GM12878 (cell line): ENCODE measurements around the gene S1PR4. TPM values are rescaled to one million over a fixed set of nuclear protein-coding genes. Genes with fewer than 3 reads are reported as not detected.

Source experiments
- ATAC-seq: fragments of 200-7000 bp; cut with Tn5 transposase; 3 replicates; pipeline ENCODE4 v1.9.1; 2020; ENCODE audit warnings: mild to moderate bottlenecking, moderate library complexity
- BruUV-seq: library from RNA; stranded (reverse); fragments of 400-500 nt; replicated peaks from 2 replicates; lab custom pipeline; 2021; lab: Mats Ljungman, UMichigan
- CTCF ChIA-PET: fragments of 300-600 bp; sonication (Branson Sonifier 250); formaldehyde crosslinking; extraction: SDS; loops from one replicate; lab custom pipeline; 2021; ENCODE audit warnings: inconsistent platforms; lab: Yijun Ruan, JAX
- POLR2A ChIA-PET: fragments of 350-600 bp; formaldehyde crosslinking; extraction: SDS; loops from one replicate; lab custom pipeline; 2021; ENCODE audit warnings: inconsistent platforms; lab: Charles Lee
- RAD21 ChIA-PET: fragments of 300-600 bp; sonication (Branson Sonifier 250); formaldehyde crosslinking; loops from one replicate; lab custom pipeline; 2023; ENCODE audit warnings: antibody characterized with exemption; ENCODE audit not compliant: unreplicated experiment; lab: Charles Lee
- SMC1A ChIA-PET: fragments of 300-600 bp; sonication (Branson Sonifier 250); formaldehyde crosslinking; loops from one replicate; lab custom pipeline; 2023; ENCODE audit not compliant: unreplicated experiment, uncharacterized antibody; lab: Charles Lee
- DNase-seq: peaks from one replicate; pipeline ENCODE4 v3.0.0-alpha.2; 2011; ENCODE audit warnings: low read depth, low spot score
- FAIRE-seq: peaks from 3 replicates; lab custom pipeline; 2011; peaks lifted over from hg19 to GRCh38; lab: Jason Lieb, UNC
- H2AFZ ChIP-seq: 2 replicates; pipeline ENCODE4 v1.6.0; 2011; ENCODE audit warnings: low read depth, low read length, control low read depth; ENCODE audit not compliant: control insufficient read depth
- H3K27ac ChIP-seq: 2 replicates; pipeline ENCODE4 v1.5.1; 2011; ENCODE audit warnings: control low read depth; ENCODE audit not compliant: control insufficient read depth, insufficient read depth
- H3K27me3 ChIP-seq, 2 experiments: replicated peaks in 1 of 2; 2 replicates each; pipeline versions ENCODE4 v1.6.0 to v1.6.1; 2011; ENCODE audit warnings: low read length in 1 of 2; ENCODE audit not compliant: control insufficient read depth in 2 of 2, insufficient read depth in 2 of 2
- H3K36me3 ChIP-seq, 2 experiments: 2 replicates each; pipeline ENCODE4 v1.5.1; 2011; ENCODE audit warnings: low read length in 1 of 2; ENCODE audit not compliant: control insufficient read depth in 2 of 2, insufficient read depth in 2 of 2
- H3K4me1 ChIP-seq: 2 replicates; pipeline ENCODE4 v1.6.1; 2011; ENCODE audit warnings: mild to moderate bottlenecking, low read length, moderate library complexity, mixed read lengths; ENCODE audit not compliant: control insufficient read depth, insufficient read depth
- H3K4me2 ChIP-seq: 2 replicates; pipeline ENCODE4 v1.6.0; 2011; ENCODE audit warnings: control low read depth; ENCODE audit not compliant: control insufficient read depth, insufficient read depth
- H3K4me3 ChIP-seq: fragments of 200-600 bp; sonication (generic); 2 replicates; pipeline ENCODE4 v1.5.1; 2016
- H3K79me2 ChIP-seq: 2 replicates; pipeline ENCODE4 v1.6.0; 2011; ENCODE audit warnings: low read length; ENCODE audit not compliant: control insufficient read depth, insufficient read depth
- H3K9ac ChIP-seq: 2 replicates; pipeline ENCODE4 v1.8.0; 2011; ENCODE audit warnings: low read length, control low read depth, mixed read lengths; ENCODE audit not compliant: control insufficient read depth, insufficient read depth
- H3K9me3 ChIP-seq: replicated peaks from 3 replicates; pipeline ENCODE4 v1.5.1; 2011; ENCODE audit warnings: mild to moderate bottlenecking, low read length; ENCODE audit not compliant: control insufficient read depth, insufficient read depth
- H4K20me1 ChIP-seq: 2 replicates; pipeline ENCODE4 v1.6.0; 2011; ENCODE audit not compliant: control insufficient read depth, insufficient read depth
- ASH2L ChIP-seq: fragments of 300-600, 200-600 bp; sonication (generic); IDR thresholded peaks from 2 replicates; pipeline ENCODE4 v1.6.1; 2017; ENCODE audit warnings: low read depth, mild to moderate bottlenecking, borderline replicate concordance
- GABPA ChIP-seq: IDR thresholded peaks from 2 replicates; pipeline ENCODE4 v1.6.1; 2014; ENCODE audit warnings: antibody characterized with exemption, low read depth, mild to moderate bottlenecking, inconsistent platforms
- NFXL1 ChIP-seq: fragments of 450-650 bp; IDR thresholded peaks from 2 replicates; pipeline ENCODE4 v1.6.1; 2017; ENCODE audit warnings: antibody characterized with exemption, mild to moderate bottlenecking, borderline replicate concordance
- NRF1 ChIP-seq: conservative IDR thresholded peaks from 2 replicates; pipeline ENCODE4 v1.6.1; 2011; ENCODE audit warnings: mild to moderate bottlenecking, low read depth, low read length, improper control_type of control experiment
- RAD21 ChIP-seq: IDR thresholded peaks from 2 replicates; pipeline ENCODE4 v1.6.1; 2011; ENCODE audit warnings: mild to moderate bottlenecking, low read depth, low read length, moderate library complexity; ENCODE audit not compliant: insufficient read depth
- RELA ChIP-seq: fragments of 450-650 bp; IDR thresholded peaks from 2 replicates; pipeline ENCODE4 v1.8.0; 2014; ENCODE audit warnings: borderline replicate concordance; ENCODE audit not compliant: partially characterized antibody
- SREBF2 ChIP-seq: IDR thresholded peaks from 2 replicates; pipeline ENCODE4 v1.6.1; 2012; ENCODE audit warnings: mild to moderate bottlenecking, low read length
- WGBS: methylation state at CpG from one replicate; pipeline ENCODE4 v1.1.6; 2016; ENCODE audit warnings: low lambda C conversion rate; ENCODE audit not compliant: insufficient replicate concordance, insufficient coverage; ENCODE audit errors: missing lambda C conversion rate; 5-methylcytosine and 5-hydroxymethylcytosine counted together
- in situ Hi-C: fragments of 300-500 bp; cut with MboI; formaldehyde crosslinking; loops from 9 replicates; pipeline ENCODE4 v1.14.3; 2018; ENCODE audit warnings: mixed read lengths
- intact Hi-C: fragments of 100-400 bp; cut with micrococcal nuclease; formaldehyde crosslinking; loops from one replicate; pipeline ENCODE4 v1.14.2; 2022; ENCODE audit not compliant: unreplicated experiment
- polyA plus RNA-seq, 11 experiments: library from polyadenylated mRNA; depleted of rRNA in 4 of 11; unstranded in 6 of 11; stranded (reverse) in 5 of 11; fragments of >200 nt; fragmentation: Nextera tagmentation in 4 of 11; fragmentation: Illumina TruSeq in 1 of 11; extraction: Ambion mirVana in 4 of 11; extraction: Trizol in 1 of 11; gene quantifications; 1 replicate in 1 of 11; 2 replicates in 10 of 11; pipeline versions ENCODE4 v1.2.1 to v1.2.3, GENCODE V29; 2011 to 2016; ENCODE audit warnings: inconsistent platforms in 2 of 11, missing spikeins in 2 of 11, low read depth in 1 of 11
- total RNA-seq, 4 experiments: library from RNA; depleted of rRNA in 3 of 4; stranded (reverse); fragments of >200 nt in 3 of 4; fragmentation: Illumina TruSeq in 1 of 4; extraction: Trizol in 1 of 4; gene quantifications; 2 replicates each; pipeline versions ENCODE4 v1.2.1 to v1.2.3, GENCODE V29; 2013 to 2021
- TF ChIP-seq, protein P1 (sequence below): fragments of 450-650 bp; IDR thresholded peaks from 2 replicates; pipeline ENCODE4 v1.6.1; 2014; ENCODE audit warnings: mild to moderate bottlenecking
- TF ChIP-seq, protein P2 (sequence below), 3 experiments: IDR thresholded peaks in 2 of 3; conservative IDR thresholded peaks in 1 of 3; 2 replicates each; pipeline ENCODE4 v1.5.1; 2011; ENCODE audit warnings: low read depth in 3 of 3, low read length in 3 of 3, mild to moderate bottlenecking in 3 of 3, control low read depth in 2 of 3, moderate library complexity in 2 of 3, inconsistent platforms in 1 of 3, mixed read lengths in 1 of 3; ENCODE audit not compliant: control insufficient read depth in 2 of 3, insufficient read depth in 1 of 3; ENCODE audit errors: extremely low read depth in 1 of 3
- TF ChIP-seq, protein P3 (sequence below): IDR thresholded peaks from 2 replicates; pipeline ENCODE4 v1.6.1; 2011; ENCODE audit warnings: mild to moderate bottlenecking, low read depth, low read length, moderate library complexity; ENCODE audit not compliant: insufficient replicate concordance
- TF ChIP-seq, protein P4 (sequence below): fragments of 450-650 bp; IDR thresholded peaks from 2 replicates; pipeline ENCODE4 v1.6.1; 2017; ENCODE audit warnings: low read depth, mild to moderate bottlenecking, moderate library complexity
- TF ChIP-seq, protein P5 (sequence below): fragments of 150-350 bp; IDR thresholded peaks from 2 replicates; pipeline ENCODE4 v1.6.1; 2014; ENCODE audit warnings: mild to moderate bottlenecking, low read depth, low read length
- TF ChIP-seq, protein P6 (sequence below): IDR thresholded peaks from 2 replicates; pipeline ENCODE4 v1.6.1; 2012; ENCODE audit warnings: low read depth, low read length, improper control_type of control experiment

The S1PR4 gene
- total and polyA plus RNA-seq, 10 of the 15 experiments (the other 5 are each of a cell fraction or from before 2014, with no cell fraction given) = 0.19 to 57.7 (median 32.4) TPM; not detected in 1

DNA sequence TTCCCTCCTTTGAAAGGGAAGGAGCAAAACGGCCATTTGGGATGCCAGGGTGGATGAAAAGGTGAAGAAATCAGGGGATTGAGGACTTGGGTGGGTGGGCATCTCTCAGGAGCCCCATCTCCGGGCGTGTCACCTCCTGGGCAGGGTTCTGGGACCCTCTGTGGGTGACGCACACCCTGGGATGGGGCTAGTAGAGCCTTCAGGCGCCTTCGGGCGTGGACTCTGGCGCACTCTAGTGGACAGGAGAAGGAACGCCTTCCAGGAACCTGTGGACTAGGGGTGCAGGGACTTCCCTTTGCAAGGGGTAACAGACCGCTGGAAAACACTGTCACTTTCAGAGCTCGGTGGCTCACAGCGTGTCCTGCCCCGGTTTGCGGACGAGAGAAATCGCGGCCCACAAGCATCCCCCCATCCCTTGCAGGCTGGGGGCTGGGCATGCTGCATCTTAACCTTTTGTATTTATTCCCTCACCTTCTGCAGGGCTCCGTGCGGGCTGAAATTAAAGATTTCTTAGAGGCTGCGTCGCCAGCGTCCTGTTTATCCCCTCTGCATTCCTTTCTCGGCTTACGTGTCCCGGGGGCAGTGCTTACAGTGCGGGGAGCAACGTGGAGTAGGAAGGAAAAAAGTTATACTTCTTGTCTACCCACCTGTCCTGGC is 15.2 kb upstream of the S1PR4 start:
- Histone ChIP-seq H3K79me2 (no peaks in the 10 kb centered on the region), H3K9me3 (no peaks in the 10 kb centered on the region; the same call in 2 of the 3 replicates), H3K4me2 (no peak overlapping the region), H3K4me1 (no peaks in the 10 kb centered on the region), H3K36me3 (peaks cover 0 to 3% of the 10 kb centered on the region in 2 experiments; a peak in 3 of 4 replicates), H3K27ac (no peak overlapping the region), H3K9ac (no peak overlapping the region), H2AFZ (no peak overlapping the region), H3K4me3 (no peak overlapping the region), H3K27me3 (no peaks in the 10 kb centered on the region), H4K20me1 (no peaks in the 10 kb centered on the region)
- peak; percentile 90 for FAIRE-seq
- ChIA-PET RAD21 (interaction anchor here (1.1 to 1.5 kb wide), 2 partner anchors 31 to 35 kb away, joined by 4 to 7 read pairs; no protein-coding TSS in a partner anchor), SMC1A (interaction anchor here (0.9 to 1.0 kb wide), 2 partner anchors 60 to 88 kb away, joined by 3 read pairs; no protein-coding TSS in a partner anchor), CTCF (interaction anchor here (0.6 to 4.1 kb wide), 12 partner anchors 17 to 211 kb away, joined by 3 to 35 read pairs (median 4); no protein-coding TSS in a partner anchor), POLR2A (no interaction called here)
- no TSS peak for BruUV-seq
- peak; percentile 99 for ATAC-seq
- 14% methylated on average over 27 of the region's 27 CpGs for WGBS
- no peak for DNase-seq
- intact Hi-C loops = loop anchor here (1.0 to 2.0 kb wide), 4 partner anchors 17 to 201 kb away; no protein-coding TSS in a partner anchor
- in situ Hi-C loops = loop anchor here (5.0 kb wide), 2 partner anchors 86 to 206 kb away; no protein-coding TSS in a partner anchor
- TF ChIP-seq, protein P1, sequence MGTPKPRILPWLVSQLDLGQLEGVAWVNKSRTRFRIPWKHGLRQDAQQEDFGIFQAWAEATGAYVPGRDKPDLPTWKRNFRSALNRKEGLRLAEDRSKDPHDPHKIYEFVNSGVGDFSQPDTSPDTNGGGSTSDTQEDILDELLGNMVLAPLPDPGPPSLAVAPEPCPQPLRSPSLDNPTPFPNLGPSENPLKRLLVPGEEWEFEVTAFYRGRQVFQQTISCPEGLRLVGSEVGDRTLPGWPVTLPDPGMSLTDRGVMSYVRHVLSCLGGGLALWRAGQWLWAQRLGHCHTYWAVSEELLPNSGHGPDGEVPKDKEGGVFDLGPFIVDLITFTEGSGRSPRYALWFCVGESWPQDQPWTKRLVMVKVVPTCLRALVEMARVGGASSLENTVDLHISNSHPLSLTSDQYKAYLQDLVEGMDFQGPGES = no peak
- TF ChIP-seq, protein P2, sequence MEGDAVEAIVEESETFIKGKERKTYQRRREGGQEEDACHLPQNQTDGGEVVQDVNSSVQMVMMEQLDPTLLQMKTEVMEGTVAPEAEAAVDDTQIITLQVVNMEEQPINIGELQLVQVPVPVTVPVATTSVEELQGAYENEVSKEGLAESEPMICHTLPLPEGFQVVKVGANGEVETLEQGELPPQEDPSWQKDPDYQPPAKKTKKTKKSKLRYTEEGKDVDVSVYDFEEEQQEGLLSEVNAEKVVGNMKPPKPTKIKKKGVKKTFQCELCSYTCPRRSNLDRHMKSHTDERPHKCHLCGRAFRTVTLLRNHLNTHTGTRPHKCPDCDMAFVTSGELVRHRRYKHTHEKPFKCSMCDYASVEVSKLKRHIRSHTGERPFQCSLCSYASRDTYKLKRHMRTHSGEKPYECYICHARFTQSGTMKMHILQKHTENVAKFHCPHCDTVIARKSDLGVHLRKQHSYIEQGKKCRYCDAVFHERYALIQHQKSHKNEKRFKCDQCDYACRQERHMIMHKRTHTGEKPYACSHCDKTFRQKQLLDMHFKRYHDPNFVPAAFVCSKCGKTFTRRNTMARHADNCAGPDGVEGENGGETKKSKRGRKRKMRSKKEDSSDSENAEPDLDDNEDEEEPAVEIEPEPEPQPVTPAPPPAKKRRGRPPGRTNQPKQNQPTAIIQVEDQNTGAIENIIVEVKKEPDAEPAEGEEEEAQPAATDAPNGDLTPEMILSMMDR (IDR thresholded peaks at IDR 0.05 in 2 of 3, conservative IDR thresholded peaks at IDR 0.05 in 1 of 3; ENCODE audit: control insufficient read depth in 2 of 3, extremely low read depth in 1 of 3, insufficient read depth in 1 of 3, low read depth in 3 of 3, low read length in 3 of 3) = peak; percentile 95 to 99 (median 98); a peak in 5 of 6 replicates
- TF ChIP-seq SREBF2 = no peak
- no peak for TF ChIP-seq RELA
- TF ChIP-seq, protein P3, sequence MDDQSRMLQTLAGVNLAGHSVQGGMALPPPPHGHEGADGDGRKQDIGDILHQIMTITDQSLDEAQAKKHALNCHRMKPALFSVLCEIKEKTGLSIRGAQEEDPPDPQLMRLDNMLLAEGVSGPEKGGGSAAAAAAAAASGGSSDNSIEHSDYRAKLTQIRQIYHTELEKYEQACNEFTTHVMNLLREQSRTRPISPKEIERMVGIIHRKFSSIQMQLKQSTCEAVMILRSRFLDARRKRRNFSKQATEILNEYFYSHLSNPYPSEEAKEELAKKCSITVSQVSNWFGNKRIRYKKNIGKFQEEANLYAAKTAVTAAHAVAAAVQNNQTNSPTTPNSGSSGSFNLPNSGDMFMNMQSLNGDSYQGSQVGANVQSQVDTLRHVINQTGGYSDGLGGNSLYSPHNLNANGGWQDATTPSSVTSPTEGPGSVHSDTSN = no peak
- TF ChIP-seq, protein P4, sequence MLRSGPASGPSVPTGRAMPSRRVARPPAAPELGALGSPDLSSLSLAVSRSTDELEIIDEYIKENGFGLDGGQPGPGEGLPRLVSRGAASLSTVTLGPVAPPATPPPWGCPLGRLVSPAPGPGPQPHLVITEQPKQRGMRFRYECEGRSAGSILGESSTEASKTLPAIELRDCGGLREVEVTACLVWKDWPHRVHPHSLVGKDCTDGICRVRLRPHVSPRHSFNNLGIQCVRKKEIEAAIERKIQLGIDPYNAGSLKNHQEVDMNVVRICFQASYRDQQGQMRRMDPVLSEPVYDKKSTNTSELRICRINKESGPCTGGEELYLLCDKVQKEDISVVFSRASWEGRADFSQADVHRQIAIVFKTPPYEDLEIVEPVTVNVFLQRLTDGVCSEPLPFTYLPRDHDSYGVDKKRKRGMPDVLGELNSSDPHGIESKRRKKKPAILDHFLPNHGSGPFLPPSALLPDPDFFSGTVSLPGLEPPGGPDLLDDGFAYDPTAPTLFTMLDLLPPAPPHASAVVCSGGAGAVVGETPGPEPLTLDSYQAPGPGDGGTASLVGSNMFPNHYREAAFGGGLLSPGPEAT = no peak
- no peak for TF ChIP-seq GABPA
- TF ChIP-seq NRF1 = no peak
- TF ChIP-seq ASH2L = no peak
- TF ChIP-seq, protein P5, sequence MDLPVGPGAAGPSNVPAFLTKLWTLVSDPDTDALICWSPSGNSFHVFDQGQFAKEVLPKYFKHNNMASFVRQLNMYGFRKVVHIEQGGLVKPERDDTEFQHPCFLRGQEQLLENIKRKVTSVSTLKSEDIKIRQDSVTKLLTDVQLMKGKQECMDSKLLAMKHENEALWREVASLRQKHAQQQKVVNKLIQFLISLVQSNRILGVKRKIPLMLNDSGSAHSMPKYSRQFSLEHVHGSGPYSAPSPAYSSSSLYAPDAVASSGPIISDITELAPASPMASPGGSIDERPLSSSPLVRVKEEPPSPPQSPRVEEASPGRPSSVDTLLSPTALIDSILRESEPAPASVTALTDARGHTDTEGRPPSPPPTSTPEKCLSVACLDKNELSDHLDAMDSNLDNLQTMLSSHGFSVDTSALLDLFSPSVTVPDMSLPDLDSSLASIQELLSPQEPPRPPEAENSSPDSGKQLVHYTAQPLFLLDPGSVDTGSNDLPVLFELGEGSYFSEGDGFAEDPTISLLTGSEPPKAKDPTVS = no peak
- TF ChIP-seq, protein P6, sequence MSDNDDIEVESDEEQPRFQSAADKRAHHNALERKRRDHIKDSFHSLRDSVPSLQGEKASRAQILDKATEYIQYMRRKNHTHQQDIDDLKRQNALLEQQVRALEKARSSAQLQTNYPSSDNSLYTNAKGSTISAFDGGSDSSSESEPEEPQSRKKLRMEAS = no peak
- TF ChIP-seq NFXL1 = no peak
- TF ChIP-seq RAD21 = peak; percentile 94
